HG03521 (cell line): Measurements from ENCODE around the gene CLEC2L.
"Not testable (repeated sequence)": the region's sequence is repeated elsewhere in the genome, so short reads cannot be mapped to it uniquely, and the experiment has no call there.

Experiments
- ATAC-seq: cut with Tn5 transposase; IDR thresholded peaks from one replicate; pipeline ENCODE4 v1.9.1; 2021; ENCODE audit warnings: mild to moderate bottlenecking, moderate library complexity; ENCODE audit not compliant: unreplicated experiment

Gene CLEC2L

GRCh38 chr7:139553991-139554700 is 30.7 kb downstream of the CLEC2L start:
- ATAC-seq: not testable (repeated sequence)

GRCh38 chr7:139557857-139558581 is 34.5 kb downstream of the CLEC2L start:
- no peak for ATAC-seq

GRCh38 chr7:139559364-139560105 is 36.0 kb downstream of the CLEC2L start:
- no peak for ATAC-seq

GRCh38 chr7:139560199-139560598 is 36.7 kb downstream of the CLEC2L start:
- no peak for ATAC-seq

GRCh38 chr7:139560678-139561077 is 37.2 kb downstream of the CLEC2L start:
- no peak for ATAC-seq

- ATAC-seq: no peak
These were observed 39.0 kb downstream of the CLEC2L start for GRCh38 chr7:139562491-139562890.

GRCh38 chr7:139562961-139563565 is 39.6 kb downstream of the CLEC2L start:
- no peak for ATAC-seq

- no peak for ATAC-seq
These were observed 40.4 kb downstream of the CLEC2L start for GRCh38 chr7:139563856-139564255.

- ATAC-seq: no peak
These were observed 42.6 kb downstream of the CLEC2L start for GRCh38 chr7:139566075-139566474.

- ATAC-seq: no peak
These were observed 43.5 kb downstream of the CLEC2L start for GRCh38 chr7:139566736-139567646.

- no peak for ATAC-seq
These were observed 44.3 kb downstream of the CLEC2L start for GRCh38 chr7:139567647-139568345.

- no peak for ATAC-seq
These were observed 44.8 kb downstream of the CLEC2L start for GRCh38 chr7:139568346-139568675.

- no peak for ATAC-seq
These were observed 45.5 kb downstream of the CLEC2L start for GRCh38 chr7:139568813-139569490.

GRCh38 chr7:139570119-139570518 is 46.6 kb downstream of the CLEC2L start:
- ATAC-seq: no peak

GRCh38 chr7:139570626-139571025 is 47.1 kb downstream of the CLEC2L start:
- no peak for ATAC-seq

GRCh38 chr7:139571190-139571589 is 47.7 kb downstream of the CLEC2L start:
- no peak for ATAC-seq

GRCh38 chr7:139571651-139572050 is 48.2 kb downstream of the CLEC2L start:
- ATAC-seq: no peak

GRCh38 chr7:139572071-139572470 is 48.6 kb downstream of the CLEC2L start:
- ATAC-seq: no peak

GRCh38 chr7:139572704-139573385 is 49.4 kb downstream of the CLEC2L start:
- no peak for ATAC-seq
